HS-27A (cell line): ENCODE measurements around the gene SLC17A3.

ENCODE experiments used
- DNase-seq: peaks from one replicate; pipeline ENCODE4 v3.0.0-alpha.2; 2012; ENCODE audit warnings: low read depth, missing footprints

The SLC17A3 gene

DNA sequence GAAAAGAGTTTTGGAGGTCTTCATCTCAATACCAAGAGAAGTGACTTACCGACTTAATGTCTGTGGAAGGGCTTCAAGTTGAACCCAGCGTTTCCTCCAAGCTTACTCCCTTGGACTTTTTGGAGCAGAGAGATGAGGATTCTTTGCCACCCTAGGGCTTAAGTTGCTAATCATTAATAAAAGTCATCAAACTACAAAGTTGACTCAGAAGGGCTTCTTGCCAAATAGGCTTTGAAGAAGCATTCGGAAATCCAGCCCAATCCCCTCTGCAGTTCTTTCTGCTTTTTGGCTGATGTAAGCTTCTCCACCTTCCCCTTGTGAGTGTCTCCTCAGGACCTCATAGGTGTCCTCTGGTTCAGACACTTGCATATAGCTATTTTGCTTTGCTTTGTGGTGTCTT, at the start of gene SLC17A3:
Gene SLC17A3, minus strand, starts transcription at position 126 of the 400 bp plus-strand sequence. CDS start 5,856 bp downstream, outside the sequence.
- no peak for DNase-seq

GRCh38 chr6:25922301-25922700, 48.3 kb upstream of the SLC17A3 start:
- no peak for DNase-seq

GRCh38 chr6:25921525-25922203, 47.6 kb upstream of the SLC17A3 start:
- DNase-seq: no peak

- DNase-seq: no peak
These were observed 45.6 kb upstream of the SLC17A3 start for GRCh38 chr6:25919657-25920056.

GRCh38 chr6:25918083-25918683, 44.1 kb upstream of the SLC17A3 start:
- DNase-seq: no peak

DNA sequence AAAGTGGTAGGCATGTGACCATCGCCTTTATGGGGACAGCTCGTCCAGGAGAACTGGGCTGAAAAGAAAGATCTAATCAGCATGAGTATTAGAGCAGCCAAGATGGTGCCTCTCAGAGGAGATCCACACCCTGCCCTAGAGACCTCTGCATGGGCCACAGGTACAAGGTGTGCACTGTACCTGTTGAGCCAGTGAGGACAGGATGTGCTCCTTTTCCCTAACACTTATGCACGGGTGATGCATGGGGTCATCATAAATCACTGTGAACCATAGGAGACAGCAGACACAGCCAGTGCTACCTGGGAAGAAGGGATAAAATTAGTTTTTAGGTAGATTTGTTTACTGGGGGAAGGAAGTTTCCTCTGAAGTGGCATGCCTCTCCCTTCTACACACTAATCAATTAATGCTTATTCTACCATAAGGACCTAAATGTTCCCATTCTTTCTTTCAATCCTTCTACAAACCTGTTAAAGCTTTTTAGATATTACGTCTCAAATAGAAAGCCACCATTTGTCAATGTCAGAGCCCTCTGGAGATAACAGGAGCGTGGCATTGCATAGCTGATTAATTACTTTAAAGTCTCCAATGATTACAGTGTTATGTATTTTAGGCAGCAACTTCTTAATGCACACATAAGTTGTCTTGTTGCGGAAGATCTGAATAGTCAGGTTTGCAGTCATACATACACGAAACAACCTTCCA, 42.9 kb upstream of the SLC17A3 start:
- DNase-seq: no peak

GRCh38 chr6:25916330-25916729, 42.3 kb upstream of the SLC17A3 start:
- no peak for DNase-seq

- DNase-seq: no peak
These were observed 39.7 kb upstream of the SLC17A3 start for GRCh38 chr6:25913741-25914140.

GRCh38 chr6:25911351-25911750, 37.3 kb upstream of the SLC17A3 start:
- no peak for DNase-seq

DNA sequence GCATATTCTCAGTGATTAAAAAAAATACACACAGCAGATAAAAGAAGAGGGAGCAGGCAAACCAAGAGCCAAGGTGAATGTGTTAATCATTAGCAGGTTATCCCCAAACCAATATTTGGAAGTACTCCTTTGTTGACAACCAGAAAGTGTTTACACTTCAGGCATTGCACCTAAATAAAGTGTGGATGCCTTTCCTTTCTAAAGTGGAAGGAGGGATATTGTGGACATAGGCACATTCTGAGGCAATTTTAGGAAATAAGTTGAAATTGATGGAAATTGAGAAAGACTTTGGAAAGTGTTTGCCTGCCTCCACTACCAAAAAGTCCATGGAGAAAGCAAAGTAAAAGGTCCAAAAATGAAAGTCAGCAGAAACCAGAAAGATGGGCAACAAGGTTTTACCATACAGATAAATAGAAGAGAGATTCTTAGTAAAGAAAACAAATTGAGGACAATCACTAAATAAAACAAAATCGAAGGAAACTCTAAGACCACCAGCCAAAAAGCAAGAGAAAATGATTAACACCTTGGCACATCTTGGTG, 33.5 kb upstream of the SLC17A3 start:
- no peak for DNase-seq

DNA sequence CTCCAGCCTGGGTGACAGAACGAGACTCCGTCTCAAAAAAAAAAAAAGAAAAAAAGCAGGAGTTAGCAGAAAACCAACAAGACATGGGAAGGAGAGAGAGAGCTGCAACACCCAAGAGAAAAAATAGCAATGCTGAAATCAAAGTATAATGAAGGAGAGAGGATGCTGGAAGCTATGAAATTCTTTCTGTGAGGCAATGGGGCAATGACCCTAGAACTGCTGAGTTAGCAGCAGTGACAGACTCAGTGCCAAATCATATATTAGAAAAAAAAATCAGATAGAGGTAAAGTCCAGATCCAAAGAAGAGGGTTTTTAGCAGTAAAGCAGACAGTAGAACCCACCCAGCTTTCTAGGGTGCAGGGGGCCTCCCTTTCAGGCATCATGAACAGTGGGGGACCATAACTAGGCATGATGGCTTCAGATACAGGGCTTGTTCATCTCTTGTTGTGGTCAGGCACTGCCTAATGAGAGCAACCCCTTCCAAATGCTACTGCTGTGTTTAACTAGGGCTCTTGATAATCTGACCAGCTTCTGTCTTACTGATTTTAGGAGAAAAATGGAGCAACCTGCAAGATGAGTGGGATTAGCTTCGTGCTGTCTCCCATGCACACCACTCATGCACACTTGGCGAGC, 29.5 kb upstream of the SLC17A3 start:
- no peak for DNase-seq

DNA sequence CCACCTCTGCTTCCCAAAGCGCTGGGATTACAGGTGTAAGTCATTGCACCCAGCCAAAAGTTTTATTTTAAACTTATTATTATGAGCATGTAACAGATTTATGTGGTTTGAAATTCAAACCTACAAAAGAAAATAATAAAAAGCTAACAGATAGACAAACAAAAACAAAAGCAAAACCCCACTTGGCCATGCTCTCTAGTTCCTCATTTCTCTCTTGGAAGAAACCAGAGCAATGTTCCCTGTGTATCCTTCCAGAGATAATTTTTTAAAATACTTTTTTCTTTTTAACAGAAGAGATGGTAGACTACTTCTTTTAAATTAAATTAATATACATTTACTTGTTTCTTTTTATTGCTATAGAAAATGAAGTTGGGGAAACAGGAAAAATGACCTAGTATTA, 28.0 kb upstream of the SLC17A3 start:
- DNase-seq: no peak

DNA sequence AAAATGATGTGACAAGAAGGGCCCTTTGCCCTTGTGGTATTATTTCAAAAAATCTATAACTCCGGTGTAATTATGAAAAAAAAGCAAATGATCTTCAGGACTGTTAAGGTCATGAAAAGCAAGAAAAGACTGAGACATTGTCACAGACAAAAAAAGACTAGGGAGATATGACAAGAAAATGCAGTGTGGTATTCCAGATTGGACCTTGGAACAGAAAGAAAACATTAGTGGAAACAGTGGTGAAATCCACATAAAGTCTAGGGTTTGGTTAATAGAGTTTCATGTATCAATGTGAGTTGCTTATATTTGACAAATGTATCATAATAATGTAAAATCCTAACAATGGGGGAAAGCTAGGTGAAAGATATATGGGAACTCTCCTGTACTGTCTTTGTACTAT, 26.8 kb upstream of the SLC17A3 start:
- no peak for DNase-seq

DNA sequence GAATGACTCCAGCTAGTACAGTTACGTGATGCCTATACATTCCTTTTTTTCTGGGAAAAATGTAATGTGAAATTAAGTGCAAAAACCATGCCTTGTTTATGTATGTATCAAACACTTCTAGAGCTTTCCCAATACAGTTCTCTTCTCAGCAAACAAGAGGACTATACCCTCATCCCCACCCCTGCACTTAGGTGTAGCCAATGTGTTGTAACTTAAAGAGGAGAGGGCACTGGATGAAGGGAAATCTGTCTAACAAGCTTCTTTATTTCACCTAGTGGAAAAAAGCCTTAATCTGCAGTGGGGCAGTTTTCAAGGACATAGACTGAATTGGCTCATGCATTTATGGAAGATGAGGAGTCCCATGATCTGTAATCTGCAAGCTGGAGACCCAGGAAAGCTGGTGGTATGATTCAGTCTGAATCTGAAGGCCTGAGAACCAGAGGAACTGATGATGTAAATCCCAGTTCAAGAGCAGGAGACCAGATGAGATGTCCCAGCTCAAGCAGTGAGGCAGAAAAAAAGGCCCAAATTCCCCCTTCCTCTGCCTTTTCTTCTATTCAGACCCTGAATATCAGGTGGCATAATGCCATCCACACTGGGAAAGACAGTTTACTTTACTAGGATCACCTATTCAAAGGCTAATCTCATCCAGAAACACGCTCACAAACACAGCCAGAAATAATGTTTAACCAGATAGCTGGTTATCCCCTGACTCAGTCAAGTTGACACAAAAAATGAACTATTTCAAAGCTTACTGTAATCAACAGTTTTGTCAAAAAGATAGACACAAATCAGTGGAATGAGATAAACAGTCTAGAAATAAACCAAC, 25.8 kb upstream of the SLC17A3 start:
- DNase-seq: no peak

DNA sequence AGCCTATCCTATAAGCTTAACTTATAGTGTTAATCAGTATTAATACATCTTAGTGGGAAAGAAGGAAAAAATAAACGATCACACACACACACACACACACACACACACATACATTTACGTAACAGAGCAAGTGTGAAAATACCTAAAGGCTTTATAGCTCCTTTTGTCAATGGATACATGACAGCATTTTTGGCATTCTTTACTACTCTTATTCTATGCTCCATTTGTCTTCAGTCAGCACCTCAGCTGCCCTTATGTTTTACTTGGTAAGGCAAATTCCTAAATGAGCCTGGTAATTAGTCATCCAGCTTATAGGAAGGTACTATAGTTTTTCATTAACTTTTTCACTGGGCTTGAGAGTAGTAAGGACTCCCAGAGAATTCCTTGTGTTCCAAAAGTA, 25.1 kb upstream of the SLC17A3 start:
- no peak for DNase-seq

- DNase-seq: no peak
These were observed 24.4 kb upstream of the SLC17A3 start for GRCh38 chr6:25898289-25898977.

- DNase-seq: no peak
These were observed 22.2 kb upstream of the SLC17A3 start for GRCh38 chr6:25896252-25896651.

DNA sequence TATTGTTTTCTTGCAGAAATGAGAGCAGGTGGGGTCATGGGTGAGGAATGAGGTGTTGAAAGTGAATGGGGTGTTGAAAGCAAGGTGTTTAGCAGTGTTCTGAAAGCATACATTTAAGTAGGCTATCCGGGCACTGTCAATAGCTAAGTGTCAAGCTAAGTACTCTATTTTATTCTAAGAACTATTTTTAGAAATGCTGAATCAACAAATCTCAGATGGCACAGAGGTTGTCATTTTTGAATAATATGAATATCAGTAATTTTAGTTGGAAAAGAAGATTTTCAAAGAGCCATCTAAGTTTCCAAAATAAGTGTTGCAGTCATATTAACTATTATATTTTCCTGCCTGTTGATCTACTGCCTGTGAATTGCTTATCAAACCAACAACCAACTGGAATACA, 21.7 kb upstream of the SLC17A3 start:
- no peak for DNase-seq

DNA sequence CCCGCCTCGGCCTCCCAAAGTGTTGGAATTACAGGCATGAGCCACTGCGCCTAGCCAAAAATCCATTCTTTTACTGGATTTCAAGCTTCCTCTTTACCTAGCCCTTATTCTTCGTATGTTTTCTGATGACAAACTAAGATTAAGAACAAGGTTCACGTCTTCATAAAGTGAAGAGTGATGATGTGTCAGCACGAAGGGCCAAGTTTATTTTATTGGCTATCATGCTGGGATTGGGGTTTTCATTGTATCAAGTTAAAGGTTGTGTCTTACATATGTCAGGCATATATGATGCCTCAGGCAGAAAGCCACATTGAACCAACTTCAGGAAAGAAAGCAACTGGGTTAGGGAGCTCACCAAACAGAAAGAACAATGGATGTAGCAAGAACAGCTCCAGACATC, 19.7 kb upstream of the SLC17A3 start:
- DNase-seq: no peak

- no peak for DNase-seq
These were observed 18.8 kb upstream of the SLC17A3 start for GRCh38 chr6:25892877-25893276.
